ENCODE results near the gene SORCS2. TPM values are rescaled to one million over a fixed set of nuclear protein-coding genes. Genes with fewer than 3 reads are reported as not detected.
A peak's percentile ranks its signal among the peaks of the same experiment; 100 is the strongest.

SORCS2 gene
- polyA plus RNA-seq, 3 donors = 0.46 to 0.55 TPM; not detected in 1

DNA sequence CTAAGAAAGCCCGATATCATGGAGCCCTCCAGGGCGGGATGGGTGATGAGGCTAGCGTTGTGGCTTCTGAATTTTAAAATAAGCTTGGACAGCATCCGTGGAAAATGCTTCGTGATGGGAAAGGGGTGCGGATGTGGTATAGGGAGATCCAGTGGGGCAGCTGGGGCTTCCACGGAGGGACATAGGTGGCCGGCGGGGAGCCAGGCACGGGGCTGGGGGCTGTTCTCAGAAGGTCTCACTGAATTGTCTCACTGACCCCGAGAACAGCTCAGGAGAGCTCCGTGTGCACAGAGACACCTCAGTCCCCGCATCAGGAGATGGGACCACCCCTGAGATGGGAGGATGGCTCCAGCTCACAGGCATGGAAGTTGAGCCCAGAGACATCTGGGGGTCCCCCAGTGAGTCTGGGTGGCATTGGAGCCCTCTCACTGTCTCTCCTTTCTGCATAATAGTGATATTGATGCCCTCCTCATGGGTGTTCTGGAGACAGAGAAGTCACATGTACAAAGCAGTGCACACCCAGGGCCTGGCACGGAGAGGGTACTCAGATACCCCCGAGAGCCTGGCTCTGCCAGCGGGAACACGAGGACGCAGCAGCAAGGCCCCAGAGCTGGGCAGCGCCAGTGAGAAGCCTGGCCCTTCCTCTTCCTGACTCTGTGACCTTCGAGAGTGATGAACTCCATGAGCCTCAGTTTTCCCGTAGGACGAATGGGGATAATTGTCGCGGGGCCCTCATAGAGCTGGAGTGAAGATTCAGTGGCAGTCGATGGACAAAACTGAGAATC, 313.0 kb downstream of the SORCS2 start:
- H3K9me3 Mint-ChIP-seq = no peaks in the 10 kb centered on the region
- no peak overlapping the region for H3K27ac ChIP-seq (ENCODE audit: low read depth in 1 of 2, low read length in 2 of 2)
- H3K4me3 Mint-ChIP-seq = no peak overlapping the region
- H3K9ac ChIP-seq (ENCODE audit: insufficient read depth, low read length, poor library complexity, severe bottlenecking) = no peak overlapping the region
- no peak overlapping the region for H3K4me2 ChIP-seq (replicated peaks; ENCODE audit: extremely low read depth, low read length, poor library complexity, severe bottlenecking)
- peaks cover 0 to 3% of the 10 kb centered on the region in 2 donors for H3K27me3 ChIP-seq (ENCODE audit: control insufficient read depth in 2 of 2, insufficient read depth in 2 of 2, low read length in 2 of 2)
- H3K27ac Mint-ChIP-seq = peak overlapping the region in 1 of 7 donors; percentile 19
- no peak overlapping the region for H2AFZ ChIP-seq (ENCODE audit: insufficient read depth, low read depth, low read length, poor library complexity, severe bottlenecking)
- H3K79me2 ChIP-seq (ENCODE audit: insufficient read depth, low read length) = no peaks in the 10 kb centered on the region
- H3K9me3 ChIP-seq (replicated peaks in 1 of 2; ENCODE audit: control insufficient read depth in 1 of 2, insufficient read depth in 1 of 2, low read length in 2 of 2) = no peaks in the 10 kb centered on the region
- no peak for DNase-seq
- WGBS (ENCODE audit: insufficient coverage) = 95% methylated on average over 23 of the region's 25 CpGs
- intact Hi-C loops (cut with micrococcal nuclease) = no loop called here
- H3K36me3 Mint-ChIP-seq = no peaks in the 10 kb centered on the region
- TF ChIP-seq, protein P1, sequence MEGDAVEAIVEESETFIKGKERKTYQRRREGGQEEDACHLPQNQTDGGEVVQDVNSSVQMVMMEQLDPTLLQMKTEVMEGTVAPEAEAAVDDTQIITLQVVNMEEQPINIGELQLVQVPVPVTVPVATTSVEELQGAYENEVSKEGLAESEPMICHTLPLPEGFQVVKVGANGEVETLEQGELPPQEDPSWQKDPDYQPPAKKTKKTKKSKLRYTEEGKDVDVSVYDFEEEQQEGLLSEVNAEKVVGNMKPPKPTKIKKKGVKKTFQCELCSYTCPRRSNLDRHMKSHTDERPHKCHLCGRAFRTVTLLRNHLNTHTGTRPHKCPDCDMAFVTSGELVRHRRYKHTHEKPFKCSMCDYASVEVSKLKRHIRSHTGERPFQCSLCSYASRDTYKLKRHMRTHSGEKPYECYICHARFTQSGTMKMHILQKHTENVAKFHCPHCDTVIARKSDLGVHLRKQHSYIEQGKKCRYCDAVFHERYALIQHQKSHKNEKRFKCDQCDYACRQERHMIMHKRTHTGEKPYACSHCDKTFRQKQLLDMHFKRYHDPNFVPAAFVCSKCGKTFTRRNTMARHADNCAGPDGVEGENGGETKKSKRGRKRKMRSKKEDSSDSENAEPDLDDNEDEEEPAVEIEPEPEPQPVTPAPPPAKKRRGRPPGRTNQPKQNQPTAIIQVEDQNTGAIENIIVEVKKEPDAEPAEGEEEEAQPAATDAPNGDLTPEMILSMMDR (IDR thresholded peaks at IDR 0.05) = no peak
- H3K4me1 ChIP-seq (ENCODE audit: control insufficient read depth in 1 of 2, insufficient read depth in 2 of 2, low read length in 2 of 2) = no peaks in the 10 kb centered on the region
- H3K27me3 Mint-ChIP-seq (ENCODE audit: low read depth in 3 of 3) = peaks cover 22 to 29% (median 22%) of the 10 kb centered on the region in 3 donors
- H3K36me3 ChIP-seq (replicated peaks in 1 of 2; ENCODE audit: control insufficient read depth in 1 of 2, insufficient read depth in 2 of 2, low read length in 2 of 2) = no peaks in the 10 kb centered on the region
- H3K4me3 ChIP-seq (replicated peaks in 1 of 3; ENCODE audit: low read depth in 2 of 3, low read length in 3 of 3) = no peak overlapping the region
- no peaks in the 10 kb centered on the region for H3K4me1 Mint-ChIP-seq
- H4K20me1 ChIP-seq (ENCODE audit: insufficient read depth, low read length) = no peaks in the 10 kb centered on the region

DNA sequence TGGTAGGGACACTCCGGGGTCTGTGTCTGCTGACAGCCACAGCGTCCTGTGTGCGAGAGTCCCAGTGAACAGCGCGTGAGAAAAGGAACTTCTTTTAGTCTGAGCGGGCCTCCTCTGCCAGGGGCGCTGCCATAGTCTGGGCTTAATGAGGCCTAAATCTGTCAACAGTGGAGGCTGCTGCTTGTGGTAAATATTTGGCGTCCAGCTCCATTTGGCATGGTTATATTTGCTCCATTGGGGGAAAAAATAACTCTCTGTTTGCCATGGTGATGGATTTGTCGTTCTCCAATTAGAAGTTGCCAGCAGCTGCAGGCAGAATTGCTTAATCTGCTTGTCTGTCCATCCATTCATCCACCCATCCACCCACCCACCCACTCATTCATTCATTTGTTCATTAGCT, 313.8 kb downstream of the SORCS2 start:
- H3K27ac ChIP-seq (ENCODE audit: low read depth in 1 of 2, low read length in 2 of 2) = no peak overlapping the region
- H3K9me3 Mint-ChIP-seq = no peaks in the 10 kb centered on the region
- H3K79me2 ChIP-seq (ENCODE audit: insufficient read depth, low read length) = no peaks in the 10 kb centered on the region
- no peak overlapping the region for H3K4me3 ChIP-seq (replicated peaks in 1 of 3; ENCODE audit: low read depth in 2 of 3, low read length in 3 of 3)
- no peaks in the 10 kb centered on the region for H3K4me1 Mint-ChIP-seq
- intact Hi-C loops (cut with micrococcal nuclease) = no loop called here
- TF ChIP-seq, protein P1 (IDR thresholded peaks at IDR 0.05) = no peak
- peaks cover 0 to 3% of the 10 kb centered on the region in 2 donors for H3K27me3 ChIP-seq (ENCODE audit: control insufficient read depth in 2 of 2, insufficient read depth in 2 of 2, low read length in 2 of 2)
- H3K4me1 ChIP-seq (ENCODE audit: control insufficient read depth in 1 of 2, insufficient read depth in 2 of 2, low read length in 2 of 2) = no peaks in the 10 kb centered on the region
- no peak for DNase-seq
- no peak overlapping the region for H3K4me2 ChIP-seq (replicated peaks; ENCODE audit: extremely low read depth, low read length, poor library complexity, severe bottlenecking)
- H3K27ac Mint-ChIP-seq = no peak overlapping the region
- peaks cover 20 to 29% (median 29%) of the 10 kb centered on the region in 3 donors for H3K27me3 Mint-ChIP-seq (ENCODE audit: low read depth in 3 of 3)
- 90% methylated on average over 7 of the region's 9 CpGs for WGBS (ENCODE audit: insufficient coverage)
- H2AFZ ChIP-seq (ENCODE audit: insufficient read depth, low read depth, low read length, poor library complexity, severe bottlenecking) = no peak overlapping the region
- no peaks in the 10 kb centered on the region for H3K36me3 ChIP-seq (replicated peaks in 1 of 2; ENCODE audit: control insufficient read depth in 1 of 2, insufficient read depth in 2 of 2, low read length in 2 of 2)
- H3K9me3 ChIP-seq (replicated peaks in 1 of 2; ENCODE audit: control insufficient read depth in 1 of 2, insufficient read depth in 1 of 2, low read length in 2 of 2) = no peaks in the 10 kb centered on the region
- H3K4me3 Mint-ChIP-seq = no peak overlapping the region
- H3K36me3 Mint-ChIP-seq = no peaks in the 10 kb centered on the region
- no peaks in the 10 kb centered on the region for H4K20me1 ChIP-seq (ENCODE audit: insufficient read depth, low read length)
- no peak overlapping the region for H3K9ac ChIP-seq (ENCODE audit: insufficient read depth, low read length, poor library complexity, severe bottlenecking)

Data from CD14-positive monocyte (primary cell).